ENCODE measurements around the gene KSR2.

The KSR2 gene

DNA sequence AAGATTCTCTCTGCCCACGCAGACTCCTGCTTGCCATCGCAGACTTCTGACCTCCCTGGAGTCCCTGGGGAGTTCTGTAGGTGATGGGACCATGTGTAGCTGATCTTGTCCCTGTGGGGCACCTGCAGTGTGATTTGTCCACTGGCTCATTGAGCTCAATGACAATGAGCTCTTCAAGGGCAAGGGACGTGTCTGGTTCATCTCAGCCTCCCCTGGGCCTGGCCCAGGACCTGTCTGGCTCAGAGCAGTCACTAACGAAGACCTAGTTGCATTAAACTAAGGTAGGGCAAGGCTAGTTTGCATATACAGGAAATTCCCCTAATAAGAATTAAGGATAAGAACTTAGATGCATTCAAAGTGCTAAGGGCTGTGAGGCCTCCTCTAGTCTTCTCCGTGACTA lies 361.8 kb downstream of the KSR2 start:
- H3K27ac ChIP-seq (ENCODE audit: extremely low read depth, low read depth, low read length): no peak overlapping the region
- H3K9me3 ChIP-seq (ENCODE audit: control insufficient read depth, insufficient read depth, low read depth, low read length): no peaks in the 10 kb centered on the region
- H3K4me1 ChIP-seq (ENCODE audit: control insufficient read depth, insufficient read depth, low read length): no peaks in the 10 kb centered on the region
- no peak overlapping the region for H3K4me3 ChIP-seq (ENCODE audit: low read depth, low read length)
- TF ChIP-seq ZIC2 (tag by site-specific recombination; IDR thresholded peaks at IDR 0.05) (no peak), ZNF830 (tag by site-specific recombination; IDR thresholded peaks at IDR 0.05; ENCODE audit: low read depth) (no peak), BCL11A (tag by site-specific recombination; IDR thresholded peaks at IDR 0.05; ENCODE audit: low read depth) (no peak), SP2 (tag by site-specific recombination; IDR thresholded peaks at IDR 0.05) (no peak), ZBTB44 (tag by site-specific recombination; IDR thresholded peaks at IDR 0.05) (no peak), SP7 (tag by site-specific recombination; IDR thresholded peaks at IDR 0.05) (no peak), ZNF514 (tag by site-specific recombination; IDR thresholded peaks at IDR 0.05) (no peak), ZXDB (tag by site-specific recombination; IDR thresholded peaks at IDR 0.05) (no peak), ZNF341 (tag by site-specific recombination; IDR thresholded peaks at IDR 0.05; ENCODE audit: low read depth) (no peak), ZNF76 (tag by site-specific recombination; IDR thresholded peaks at IDR 0.05; ENCODE audit: borderline replicate concordance, low read depth) (no peak), ZNF777 (tag by site-specific recombination; IDR thresholded peaks at IDR 0.05; ENCODE audit: borderline replicate concordance) (no peak), ZNF747 (tag by site-specific recombination; IDR thresholded peaks at IDR 0.05) (no peak), ZBTB20 (tag by site-specific recombination; IDR thresholded peaks at IDR 0.05) (no peak), ZNF362 (tag by site-specific recombination; IDR thresholded peaks at IDR 0.05) (no peak), ZFP69B (tag by site-specific recombination; IDR thresholded peaks at IDR 0.05) (no peak)
- TF ChIP-seq, protein P1, sequence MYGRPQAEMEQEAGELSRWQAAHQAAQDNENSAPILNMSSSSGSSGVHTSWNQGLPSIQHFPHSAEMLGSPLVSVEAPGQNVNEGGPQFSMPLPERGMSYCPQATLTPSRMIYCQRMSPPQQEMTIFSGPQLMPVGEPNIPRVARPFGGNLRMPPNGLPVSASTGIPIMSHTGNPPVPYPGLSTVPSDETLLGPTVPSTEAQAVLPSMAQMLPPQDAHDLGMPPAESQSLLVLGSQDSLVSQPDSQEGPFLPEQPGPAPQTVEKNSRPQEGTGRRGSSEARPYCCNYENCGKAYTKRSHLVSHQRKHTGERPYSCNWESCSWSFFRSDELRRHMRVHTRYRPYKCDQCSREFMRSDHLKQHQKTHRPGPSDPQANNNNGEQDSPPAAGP (tag by site-specific recombination; IDR thresholded peaks at IDR 0.05): no peak
- TF ChIP-seq, protein P2, sequence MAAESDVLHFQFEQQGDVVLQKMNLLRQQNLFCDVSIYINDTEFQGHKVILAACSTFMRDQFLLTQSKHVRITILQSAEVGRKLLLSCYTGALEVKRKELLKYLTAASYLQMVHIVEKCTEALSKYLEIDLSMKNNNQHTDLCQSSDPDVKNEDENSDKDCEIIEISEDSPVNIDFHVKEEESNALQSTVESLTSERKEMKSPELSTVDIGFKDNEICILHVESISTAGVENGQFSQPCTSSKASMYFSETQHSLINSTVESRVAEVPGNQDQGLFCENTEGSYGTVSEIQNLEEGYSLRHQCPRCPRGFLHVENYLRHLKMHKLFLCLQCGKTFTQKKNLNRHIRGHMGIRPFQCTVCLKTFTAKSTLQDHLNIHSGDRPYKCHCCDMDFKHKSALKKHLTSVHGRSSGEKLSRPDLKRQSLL (tag by site-specific recombination; IDR thresholded peaks at IDR 0.05): no peak
- TF ChIP-seq, protein P3, sequence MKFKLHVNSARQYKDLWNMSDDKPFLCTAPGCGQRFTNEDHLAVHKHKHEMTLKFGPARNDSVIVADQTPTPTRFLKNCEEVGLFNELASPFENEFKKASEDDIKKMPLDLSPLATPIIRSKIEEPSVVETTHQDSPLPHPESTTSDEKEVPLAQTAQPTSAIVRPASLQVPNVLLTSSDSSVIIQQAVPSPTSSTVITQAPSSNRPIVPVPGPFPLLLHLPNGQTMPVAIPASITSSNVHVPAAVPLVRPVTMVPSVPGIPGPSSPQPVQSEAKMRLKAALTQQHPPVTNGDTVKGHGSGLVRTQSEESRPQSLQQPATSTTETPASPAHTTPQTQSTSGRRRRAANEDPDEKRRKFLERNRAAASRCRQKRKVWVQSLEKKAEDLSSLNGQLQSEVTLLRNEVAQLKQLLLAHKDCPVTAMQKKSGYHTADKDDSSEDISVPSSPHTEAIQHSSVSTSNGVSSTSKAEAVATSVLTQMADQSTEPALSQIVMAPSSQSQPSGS (tag by site-specific recombination; IDR thresholded peaks at IDR 0.05; ENCODE audit: low read depth): no peak
- TF ChIP-seq, protein P4, sequence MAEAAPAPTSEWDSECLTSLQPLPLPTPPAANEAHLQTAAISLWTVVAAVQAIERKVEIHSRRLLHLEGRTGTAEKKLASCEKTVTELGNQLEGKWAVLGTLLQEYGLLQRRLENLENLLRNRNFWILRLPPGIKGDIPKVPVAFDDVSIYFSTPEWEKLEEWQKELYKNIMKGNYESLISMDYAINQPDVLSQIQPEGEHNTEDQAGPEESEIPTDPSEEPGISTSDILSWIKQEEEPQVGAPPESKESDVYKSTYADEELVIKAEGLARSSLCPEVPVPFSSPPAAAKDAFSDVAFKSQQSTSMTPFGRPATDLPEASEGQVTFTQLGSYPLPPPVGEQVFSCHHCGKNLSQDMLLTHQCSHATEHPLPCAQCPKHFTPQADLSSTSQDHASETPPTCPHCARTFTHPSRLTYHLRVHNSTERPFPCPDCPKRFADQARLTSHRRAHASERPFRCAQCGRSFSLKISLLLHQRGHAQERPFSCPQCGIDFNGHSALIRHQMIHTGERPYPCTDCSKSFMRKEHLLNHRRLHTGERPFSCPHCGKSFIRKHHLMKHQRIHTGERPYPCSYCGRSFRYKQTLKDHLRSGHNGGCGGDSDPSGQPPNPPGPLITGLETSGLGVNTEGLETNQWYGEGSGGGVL (tag by site-specific recombination; IDR thresholded peaks at IDR 0.05): no peak
- CTCF ChIA-PET: no interaction called here
- no peaks in the 10 kb centered on the region for H3K36me3 ChIP-seq (ENCODE audit: control insufficient read depth in 2 of 2, insufficient read depth in 1 of 2, low read length in 2 of 2)
- POLR2A ChIA-PET: no interaction called here

All from HEK293 (cell line).